ENCODE measurements around the gene AGTRAP.

The AGTRAP gene

GRCh38 chr1:11735854-11736745 is at the start of gene AGTRAP:
AGTRAP (plus strand) TSS chr1:11736136; CDS start chr1:11736209, 73 bp downstream.
- DNase-seq: peak; percentile 88

GRCh38 chr1:11688506-11688905 is 47.4 kb upstream of the AGTRAP start:
- DNase-seq: no peak

GRCh38 chr1:11690397-11691301 is 45.3 kb upstream of the AGTRAP start:
- no peak for DNase-seq

- no peak for DNase-seq
Measured at GRCh38 chr1:11691302-11691914, 44.5 kb upstream of the AGTRAP start, which contains the start of gene DRAXIN. DRAXIN (plus strand) TSS chr1:11691710; CDS start chr1:11706259, 14,549 bp downstream.

GRCh38 chr1:11691928-11692711 is 43.8 kb upstream of the AGTRAP start:
- no peak for DNase-seq

- peak; percentile 54 for DNase-seq
Measured at GRCh38 chr1:11693024-11693590, 42.8 kb upstream of the AGTRAP start.

- no peak for DNase-seq
Measured at GRCh38 chr1:11693917-11694316, 42.0 kb upstream of the AGTRAP start.

GRCh38 chr1:11695861-11696260 is 40.1 kb upstream of the AGTRAP start:
- DNase-seq: no peak

GRCh38 chr1:11697188-11697892 is 38.6 kb upstream of the AGTRAP start:
- DNase-seq: no peak

- no peak for DNase-seq
Measured at GRCh38 chr1:11697893-11698210, 38.1 kb upstream of the AGTRAP start.

- no peak for DNase-seq
Measured at GRCh38 chr1:11700601-11701467, 35.1 kb upstream of the AGTRAP start.

- no peak for DNase-seq
Measured at GRCh38 chr1:11701551-11701961, 34.4 kb upstream of the AGTRAP start.

GRCh38 chr1:11701981-11702803 is 33.7 kb upstream of the AGTRAP start:
- DNase-seq: no peak

- no peak for DNase-seq
Measured at GRCh38 chr1:11703357-11704193, 32.4 kb upstream of the AGTRAP start.

- no peak for DNase-seq
Measured at GRCh38 chr1:11704194-11704529, 31.8 kb upstream of the AGTRAP start.

GRCh38 chr1:11704691-11705475 is 31.1 kb upstream of the AGTRAP start:
- DNase-seq: no peak

GRCh38 chr1:11705596-11705995 is 30.3 kb upstream of the AGTRAP start:
- no peak for DNase-seq

- DNase-seq: no peak
Measured at GRCh38 chr1:11706292-11706691, 29.6 kb upstream of the AGTRAP start.

Data from T1000 (cell line).